ENCODE measurements around the gene EIPR1.
"Not testable (repeated sequence)": the region's sequence is repeated elsewhere in the genome, so short reads cannot be mapped to it uniquely, and the experiment has no call there.

Gene EIPR1

DNA sequence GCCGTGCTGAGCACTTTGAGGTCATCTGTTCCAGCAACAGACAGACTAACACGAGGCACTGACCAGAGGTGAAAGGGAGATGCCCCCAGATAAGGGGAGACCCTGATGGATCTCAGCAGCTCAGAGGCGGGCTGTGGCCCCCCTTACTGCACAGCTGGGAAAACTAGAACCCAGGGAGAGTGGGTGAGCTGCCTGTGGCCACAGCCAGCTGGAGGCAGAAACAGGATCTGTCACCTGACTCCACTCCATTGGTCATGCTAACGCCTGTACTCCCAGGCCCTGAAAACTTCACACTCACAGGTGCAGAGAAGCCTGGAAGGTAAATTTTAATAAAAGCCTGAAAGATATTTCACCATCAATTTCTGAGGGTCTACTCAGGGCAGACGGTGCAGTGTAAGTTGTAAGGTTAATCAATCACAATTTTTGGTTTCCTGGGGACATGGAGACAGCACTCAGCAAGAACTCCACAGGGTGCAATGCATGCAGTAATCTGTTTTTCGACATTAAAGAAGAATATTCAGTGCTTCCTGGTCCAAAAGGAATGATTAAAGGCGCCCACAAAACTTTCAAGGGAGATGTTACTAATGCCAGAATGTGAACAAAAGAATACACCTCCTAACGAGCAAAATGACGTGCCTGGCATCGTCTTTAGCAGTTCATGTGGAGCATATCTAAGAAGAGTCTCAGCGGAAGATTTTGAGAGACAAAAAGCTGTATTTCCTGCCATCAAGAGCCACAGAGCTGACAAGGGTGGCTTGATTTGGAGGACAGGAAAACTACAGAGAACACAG lies 173.4 kb downstream of the EIPR1 start:
- DNase-seq = no peak

DNA sequence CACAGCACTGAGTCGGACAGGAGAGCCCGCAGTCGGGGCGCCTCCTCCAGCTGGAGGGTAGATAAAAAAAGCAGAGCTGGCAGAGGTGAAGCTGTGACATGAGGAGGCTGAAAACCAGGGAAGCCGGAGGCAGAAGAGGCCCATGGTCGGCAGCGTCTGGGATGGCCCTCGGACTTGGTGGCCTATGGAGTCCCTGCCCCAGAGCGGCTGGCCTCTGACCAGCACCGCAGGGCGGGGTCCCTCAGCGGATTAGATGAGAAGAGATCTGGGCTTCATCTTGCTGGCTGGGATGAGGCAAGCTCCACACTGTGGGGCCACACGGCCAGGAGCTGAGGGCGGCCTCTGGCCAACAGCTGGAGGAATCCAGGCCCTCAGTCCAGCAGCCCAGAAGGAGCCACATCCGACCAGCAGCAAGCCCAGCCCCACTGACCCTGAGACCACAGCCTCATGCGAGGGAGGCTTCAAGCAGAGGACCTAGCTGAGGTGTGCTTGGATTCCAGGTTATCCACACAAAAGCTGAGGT lies 174.1 kb downstream of the EIPR1 start:
- DNase-seq = no peak

DNA sequence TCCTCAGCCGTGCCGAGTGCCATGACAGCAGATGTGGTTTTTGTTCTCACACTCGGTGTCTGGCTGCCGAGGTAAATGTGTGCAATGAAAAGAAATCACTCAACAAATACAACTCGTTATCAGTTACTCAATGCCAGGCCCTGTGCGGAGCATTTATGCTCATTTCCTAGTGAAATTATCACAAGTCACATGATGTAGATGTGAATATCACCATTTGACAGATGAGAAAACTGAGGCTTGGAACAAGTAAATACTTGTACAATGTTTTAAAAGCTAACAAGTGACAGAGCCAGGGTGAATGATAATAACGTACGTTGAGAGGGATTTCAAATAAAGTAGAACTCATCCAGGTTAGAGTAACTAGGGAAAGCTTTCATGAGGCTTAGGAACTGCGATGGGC lies 174.7 kb downstream of the EIPR1 start:
- no peak for DNase-seq

DNA sequence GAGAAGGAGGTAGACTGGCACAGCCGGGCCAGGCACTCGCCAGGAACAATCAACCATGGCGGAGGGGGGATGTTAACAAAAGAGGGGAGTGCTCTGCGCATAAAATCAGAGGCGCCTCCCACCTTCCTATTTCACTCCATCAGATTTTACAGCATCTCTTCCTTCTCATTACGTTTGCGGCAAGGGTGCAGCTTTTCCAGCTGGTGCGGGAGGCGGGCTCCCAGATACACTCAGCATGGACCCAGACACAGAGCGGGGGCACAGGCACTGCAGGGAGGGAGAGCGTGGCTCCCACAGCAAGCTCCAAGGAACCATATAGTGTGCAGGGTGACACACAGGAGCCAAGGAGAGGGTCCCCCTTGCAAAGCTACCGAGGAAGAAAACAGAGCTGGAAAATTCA lies 176.3 kb downstream of the EIPR1 start:
- no peak for DNase-seq

DNA sequence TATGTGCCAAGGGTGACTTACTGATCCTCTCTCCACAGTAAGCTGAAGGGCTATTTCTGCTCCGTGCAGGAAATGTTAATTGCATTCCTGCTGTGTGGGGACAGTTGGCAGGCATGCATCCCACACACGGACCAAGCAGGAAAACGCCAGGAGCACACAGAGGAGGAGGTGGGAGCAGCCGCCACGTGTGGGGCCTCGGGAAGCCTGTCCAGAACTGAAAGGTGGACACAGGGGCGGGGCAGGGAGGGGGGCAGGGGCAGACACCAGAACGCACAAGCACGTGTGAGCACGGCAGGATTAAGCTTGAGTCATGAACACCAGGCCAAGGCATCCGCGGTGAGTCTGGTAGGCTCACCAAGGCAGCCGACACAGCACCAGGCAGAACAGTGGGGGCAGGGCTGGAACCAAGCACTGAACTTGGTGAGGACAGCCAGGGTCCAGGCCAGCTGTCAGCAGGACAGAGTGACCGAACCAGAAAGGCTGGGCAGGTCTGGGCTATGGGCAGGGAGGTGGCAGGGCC lies 177.1 kb downstream of the EIPR1 start:
- DNase-seq = peak; percentile 18 to 75

DNA sequence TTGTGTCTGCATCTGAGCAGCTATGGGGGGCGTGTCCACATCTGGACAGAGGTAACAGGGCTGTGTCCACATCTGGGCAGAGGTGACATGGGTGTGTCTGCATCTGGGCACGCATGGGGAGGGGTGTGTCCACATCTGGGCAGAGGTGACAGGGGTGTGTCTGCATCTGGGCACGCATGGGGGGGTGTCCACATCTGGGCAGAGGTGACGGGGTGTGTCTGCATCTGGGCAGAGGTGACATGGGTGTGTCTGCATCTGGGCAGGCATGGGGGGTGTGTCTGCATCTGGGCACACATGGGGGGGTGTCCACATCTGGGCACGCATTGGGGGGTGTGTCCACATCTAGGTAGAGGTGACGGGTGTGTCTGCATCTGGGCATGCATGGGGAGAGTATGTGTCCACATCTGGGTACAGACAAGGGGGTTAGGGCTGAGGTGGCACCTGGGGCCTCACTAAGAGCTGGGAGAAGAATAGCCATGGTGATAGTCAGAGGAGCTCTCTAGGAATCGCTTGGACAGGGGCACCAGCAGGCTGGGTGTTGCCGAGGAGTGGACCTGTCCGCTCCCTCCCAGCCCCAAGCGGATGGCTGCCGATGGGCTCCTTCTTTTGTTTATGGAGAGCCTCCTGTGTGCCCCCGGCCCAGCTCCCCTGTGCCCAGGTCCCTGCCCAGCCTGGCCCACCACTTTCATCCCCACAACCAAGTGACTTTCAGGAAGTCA lies 177.8 kb downstream of the EIPR1 start:
- no peak for DNase-seq

DNA sequence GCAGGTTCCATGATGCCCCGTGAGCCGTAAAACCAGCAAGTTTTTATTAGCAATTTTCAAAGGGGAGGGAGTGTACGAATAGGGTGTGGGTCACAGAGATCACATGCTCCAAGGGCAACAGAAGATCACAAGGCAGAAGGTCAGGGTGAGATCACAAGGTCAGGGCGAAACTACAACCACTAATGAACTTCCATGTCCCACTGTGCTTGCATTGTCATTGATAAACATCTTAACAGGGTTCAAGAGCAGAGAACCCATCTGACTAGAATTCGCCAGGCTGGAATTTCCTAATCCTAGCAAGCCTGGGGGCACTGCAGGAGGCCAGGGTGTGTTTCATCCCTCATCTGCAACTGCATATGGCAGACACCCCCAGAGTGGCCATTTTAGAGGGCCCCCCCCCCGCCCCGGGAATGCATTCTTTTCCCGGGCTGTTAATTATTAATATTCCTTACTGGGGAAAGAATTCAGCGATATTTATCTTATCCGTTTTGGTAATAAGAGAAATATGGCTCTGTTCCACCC lies 178.9 kb downstream of the EIPR1 start:
- DNase-seq = not testable (repeated sequence)

DNA sequence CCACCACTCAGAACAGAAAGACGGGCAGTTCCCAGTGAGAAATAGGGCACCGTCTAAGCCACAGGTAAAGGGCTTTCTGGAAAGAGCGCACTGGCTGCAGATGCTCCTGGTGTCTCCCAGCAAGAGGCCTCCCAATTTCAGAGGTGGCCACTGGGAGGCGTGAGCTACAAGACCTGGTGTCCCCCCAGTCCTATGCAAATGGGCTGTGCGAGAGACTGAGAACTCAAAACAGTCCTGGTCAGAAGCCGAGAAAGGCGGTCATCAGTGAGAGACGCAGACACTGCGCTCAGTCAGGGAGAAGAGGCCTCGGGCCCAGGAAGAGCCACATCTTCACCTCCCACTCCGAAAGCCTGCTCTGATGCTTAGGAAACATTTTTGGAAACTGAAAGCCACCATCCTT lies 179.5 kb downstream of the EIPR1 start:
- DNase-seq = peak; percentile 9 to 25

DNA sequence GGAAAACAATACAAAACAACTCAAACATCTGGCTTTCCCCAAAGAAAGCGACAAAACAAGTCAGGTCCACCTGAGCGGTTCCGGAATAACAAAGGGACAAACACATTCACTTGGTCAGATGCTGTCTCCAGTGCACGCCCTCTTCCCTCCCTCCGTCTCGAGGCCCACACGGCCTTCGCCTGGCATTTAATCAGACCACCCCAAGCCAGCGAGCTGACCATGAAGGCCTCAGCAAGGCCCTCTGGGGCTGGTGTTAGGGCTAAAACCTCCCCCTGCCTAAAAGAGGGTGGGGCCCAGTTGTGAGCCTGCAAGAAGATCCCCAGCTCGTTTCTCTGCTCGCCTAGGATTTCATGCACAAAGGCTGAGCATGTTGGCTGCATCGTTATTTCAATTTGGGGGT lies 180.3 kb downstream of the EIPR1 start:
- no peak for DNase-seq

DNA sequence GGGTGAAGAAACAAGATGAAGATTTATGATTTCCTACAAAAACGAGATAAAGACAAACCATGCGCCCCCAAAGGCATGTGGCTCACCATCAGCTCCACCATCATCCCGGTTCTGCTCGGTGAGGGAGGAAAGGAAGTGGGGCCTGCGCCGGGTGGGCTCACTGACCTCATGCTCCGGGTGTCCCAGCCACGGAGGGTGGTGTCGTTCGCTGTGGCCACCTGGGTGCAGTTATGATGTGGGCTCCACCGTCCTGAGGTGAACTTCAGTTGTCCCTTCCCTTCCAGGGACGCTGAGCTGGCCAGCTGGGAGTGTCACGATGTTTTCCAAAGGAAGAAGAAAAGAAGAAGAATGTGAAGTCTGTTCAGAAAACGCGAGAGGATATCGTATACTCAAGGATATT lies 180.9 kb downstream of the EIPR1 start:
- DNase-seq = no peak

DNA sequence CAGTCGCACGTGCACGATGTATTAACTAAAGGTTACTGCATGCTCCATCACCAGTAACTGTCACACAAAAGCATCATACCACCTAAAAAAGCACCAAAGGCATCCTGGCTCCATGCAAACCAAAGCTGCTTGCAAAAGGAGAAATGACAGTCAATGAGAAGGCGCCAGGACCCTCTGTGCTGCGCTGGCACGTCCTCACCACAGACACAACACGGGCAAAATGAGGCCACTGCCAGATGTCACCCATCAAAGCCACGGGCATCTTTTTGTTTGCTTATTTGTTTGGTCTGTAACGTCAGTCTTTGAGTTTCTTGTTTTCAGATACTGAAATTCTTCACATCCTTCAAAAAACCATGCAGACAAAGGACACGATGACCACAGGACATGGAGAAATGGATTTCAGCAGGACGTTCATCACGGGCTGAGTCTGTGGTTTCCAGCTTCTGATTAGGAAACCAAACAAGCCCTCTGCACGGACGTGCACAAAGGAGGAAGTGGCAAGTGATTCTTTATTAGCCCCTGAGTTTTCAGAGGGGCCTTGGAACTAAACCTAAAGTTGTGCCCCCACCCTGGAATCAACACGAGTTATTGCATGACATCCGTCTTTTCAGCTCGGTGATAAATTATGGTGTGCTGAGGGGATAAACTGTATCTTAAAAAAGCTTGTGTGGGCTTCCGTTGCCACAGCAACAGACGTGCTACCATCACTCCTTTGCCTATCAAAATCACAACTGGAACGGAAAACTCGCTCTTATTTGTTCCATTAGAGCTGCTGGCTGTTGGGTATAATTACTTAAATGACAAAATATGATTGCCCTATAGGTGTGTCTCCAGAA lies 181.8 kb downstream of the EIPR1 start:
- DNase-seq = no peak

DNA sequence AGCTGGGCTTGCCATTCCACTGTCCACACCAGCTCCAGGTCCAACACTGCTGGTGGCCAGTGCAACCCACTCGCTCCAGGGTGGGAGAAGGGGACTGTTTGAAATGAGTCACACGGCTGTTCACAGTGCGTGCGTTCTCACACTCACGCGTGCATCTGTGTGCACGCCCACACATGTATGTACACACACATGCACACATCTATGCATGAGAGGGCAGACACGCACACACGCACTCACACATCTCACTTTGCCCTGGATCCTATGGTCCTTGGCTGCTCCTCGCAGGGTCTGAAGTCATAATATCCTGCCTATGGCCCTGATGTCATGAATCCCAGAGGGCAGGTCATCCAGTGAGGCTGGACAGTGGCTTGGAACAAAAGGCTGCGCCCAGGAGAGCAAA lies 182.8 kb downstream of the EIPR1 start:
- DNase-seq = no peak

DNA sequence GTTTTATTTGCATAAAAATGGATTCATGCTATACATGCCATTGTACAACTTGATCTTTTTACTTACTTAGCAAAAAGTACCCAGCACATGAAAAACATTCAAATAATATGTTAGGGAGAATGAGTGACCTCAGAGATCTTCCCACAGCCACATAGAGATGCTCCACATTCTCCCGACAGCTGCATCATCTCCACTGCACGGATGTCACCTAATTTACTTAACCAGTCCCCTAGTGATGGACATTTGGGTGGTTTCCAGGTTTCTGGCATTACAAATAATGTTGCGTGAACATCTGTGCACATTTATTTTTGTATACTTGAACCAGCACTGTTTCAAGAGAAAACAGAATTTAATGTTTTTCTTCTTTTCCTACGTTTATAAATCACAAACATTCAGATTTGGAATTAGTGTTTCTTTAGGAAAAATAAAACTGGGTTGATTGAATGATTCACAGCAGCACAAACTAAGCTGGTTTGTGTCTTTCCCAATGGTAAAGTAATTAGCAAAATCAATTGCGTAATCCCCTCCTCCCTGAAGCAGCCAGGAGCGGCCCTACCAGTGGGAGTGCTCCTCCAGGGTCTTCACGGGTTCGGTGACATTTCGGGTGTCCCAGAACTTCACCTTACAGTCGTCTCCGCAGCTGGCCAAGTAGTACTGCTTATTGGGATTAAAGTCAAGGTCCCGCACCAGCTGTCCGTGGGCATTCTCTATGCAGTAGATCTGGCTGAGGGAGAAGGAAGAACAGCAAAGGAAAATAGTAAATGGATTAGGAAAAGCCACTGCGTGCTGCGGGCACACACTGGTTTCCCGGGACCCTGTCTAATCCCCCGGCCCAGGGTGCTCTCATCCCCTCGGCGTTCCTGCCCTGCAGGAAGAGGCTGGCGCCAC lies 183.9 kb downstream of the EIPR1 start:
- no peak for DNase-seq

DNA sequence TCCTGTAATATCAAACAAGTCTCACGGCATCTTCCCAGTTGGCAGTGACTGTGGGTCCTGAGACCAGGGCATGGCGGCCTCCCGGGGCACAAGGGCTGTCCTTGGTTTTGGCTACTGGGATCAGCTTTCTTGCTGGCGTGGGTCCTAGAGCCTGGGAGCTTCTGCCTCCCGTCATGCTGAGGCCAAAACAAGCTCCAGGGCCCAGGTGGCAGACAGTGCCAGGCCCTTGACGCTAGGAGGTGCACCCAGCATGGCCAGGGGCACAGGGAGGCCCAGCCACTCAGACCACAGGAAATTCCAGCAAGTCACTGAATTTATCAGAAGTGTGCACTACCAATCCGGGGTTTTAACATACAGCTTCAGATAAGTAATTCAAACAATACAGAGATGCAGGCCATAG lies 184.7 kb downstream of the EIPR1 start:
- no peak for DNase-seq

DNA sequence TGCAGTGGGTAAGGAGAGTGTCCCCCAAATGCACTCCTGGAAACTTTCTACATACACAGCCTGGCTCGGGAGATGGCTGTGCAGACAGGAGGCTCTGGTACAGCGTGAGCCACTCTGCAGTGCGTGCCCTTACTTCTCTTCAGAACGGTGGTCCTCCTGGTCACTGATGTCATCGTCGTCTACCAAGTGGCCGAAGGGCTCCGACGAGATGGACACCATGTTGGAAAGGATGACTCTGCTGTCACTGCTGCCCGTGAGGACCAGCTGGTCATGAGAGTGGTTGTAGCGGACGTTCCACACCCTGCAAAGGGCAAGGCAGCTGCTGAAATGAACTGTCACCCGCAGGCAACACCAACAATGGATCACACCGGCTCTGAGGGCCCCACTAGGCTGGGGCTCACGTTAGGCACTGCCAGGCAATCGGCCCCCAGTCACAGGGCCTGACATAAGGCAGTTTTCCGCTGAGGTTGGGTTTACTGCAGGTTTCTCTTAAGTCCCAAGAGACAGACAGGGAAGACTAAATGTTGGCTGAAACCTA lies 185.3 kb downstream of the EIPR1 start:
- DNase-seq = no peak

DNA sequence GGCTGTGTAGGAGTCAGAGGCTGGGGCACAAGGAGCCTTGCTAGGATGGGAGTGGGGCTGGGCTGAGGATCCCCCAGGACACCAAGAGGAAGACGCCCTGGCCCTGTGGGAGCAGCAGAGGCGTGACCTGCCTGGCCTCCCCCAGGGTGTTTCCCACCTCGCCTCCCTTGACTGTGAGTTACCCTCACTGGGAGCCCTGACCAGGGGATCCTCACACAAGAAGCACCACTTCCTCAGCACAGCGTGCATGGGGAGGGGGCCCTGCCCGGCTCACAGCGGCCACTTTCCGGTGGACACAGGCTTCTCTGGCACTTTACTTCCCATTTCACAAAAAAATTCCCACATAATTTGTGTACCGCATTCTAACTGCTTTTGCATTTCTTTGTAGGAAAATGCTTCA lies 187.7 kb downstream of the EIPR1 start:
- DNase-seq = no peak

DNA sequence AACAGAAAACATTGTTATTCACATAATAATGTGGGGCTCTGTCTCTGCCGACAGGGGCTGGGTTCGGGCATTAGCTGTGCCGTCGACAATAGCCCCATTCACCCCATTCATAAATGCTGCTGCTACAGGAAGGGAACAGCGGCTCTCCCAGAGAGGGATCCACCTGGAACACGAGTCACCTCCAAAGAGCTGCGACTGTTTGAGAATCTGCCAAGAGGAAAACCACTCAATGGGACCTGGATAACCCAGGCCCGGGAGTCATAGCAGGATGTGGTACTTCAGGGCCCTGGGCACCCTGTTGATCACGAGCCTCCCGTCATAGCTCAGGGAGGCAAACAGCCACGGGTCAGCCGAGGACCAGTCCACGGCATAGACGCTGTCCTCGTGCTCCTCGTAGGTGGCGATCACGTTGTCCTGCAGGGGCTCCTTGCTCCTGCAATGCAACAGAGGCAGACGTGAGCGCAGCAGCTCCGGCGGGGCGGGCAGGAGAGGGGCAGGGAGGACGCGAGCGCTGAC lies 188.5 kb downstream of the EIPR1 start:
- no peak for DNase-seq

DNA sequence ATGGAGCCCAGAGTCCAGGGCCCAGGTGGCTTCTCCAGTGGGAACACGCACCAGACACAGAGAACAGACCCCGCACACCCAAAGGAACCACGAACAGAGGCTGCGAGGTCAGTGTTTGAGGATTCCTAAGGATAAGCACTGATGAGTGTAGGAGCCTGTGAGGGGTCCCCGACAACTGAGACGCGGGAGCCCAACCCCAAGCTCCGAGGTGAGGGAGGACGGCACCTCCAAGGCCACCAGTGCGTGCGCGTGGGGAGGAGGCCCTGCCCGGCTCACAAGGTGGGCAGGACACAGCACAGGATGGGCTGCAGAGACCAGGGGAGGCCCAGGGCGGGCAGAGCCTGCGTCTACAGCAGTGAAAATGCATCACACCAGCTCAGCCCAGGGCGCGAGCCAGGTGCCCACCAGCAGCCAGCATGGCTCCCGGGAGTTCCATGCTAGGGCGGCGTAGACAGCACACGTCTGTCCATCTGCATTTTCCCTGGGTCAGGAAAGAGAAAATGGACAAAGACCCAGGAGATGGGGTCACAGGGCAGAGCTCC lies 189.1 kb downstream of the EIPR1 start:
- DNase-seq = no peak

DNA sequence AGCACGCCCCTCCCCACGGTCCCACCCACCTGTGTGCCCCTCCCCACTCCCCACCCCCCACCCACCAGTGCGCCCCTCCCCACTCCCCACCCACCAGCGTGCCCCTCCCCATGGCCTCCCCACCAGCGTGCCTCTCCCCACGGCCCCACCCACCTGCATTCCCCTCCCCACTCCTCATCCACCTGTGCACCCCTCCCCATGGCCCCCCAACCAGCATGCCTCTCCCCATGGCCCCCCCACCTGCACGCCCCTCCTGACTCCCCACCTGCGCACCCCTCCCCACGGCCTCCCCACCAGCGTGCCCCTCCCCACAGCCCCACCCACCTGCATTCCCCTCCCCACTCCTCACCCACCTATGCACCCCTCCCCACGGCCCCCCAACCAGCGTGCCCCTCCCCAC lies 190.2 kb downstream of the EIPR1 start:
- no peak for DNase-seq

DNA sequence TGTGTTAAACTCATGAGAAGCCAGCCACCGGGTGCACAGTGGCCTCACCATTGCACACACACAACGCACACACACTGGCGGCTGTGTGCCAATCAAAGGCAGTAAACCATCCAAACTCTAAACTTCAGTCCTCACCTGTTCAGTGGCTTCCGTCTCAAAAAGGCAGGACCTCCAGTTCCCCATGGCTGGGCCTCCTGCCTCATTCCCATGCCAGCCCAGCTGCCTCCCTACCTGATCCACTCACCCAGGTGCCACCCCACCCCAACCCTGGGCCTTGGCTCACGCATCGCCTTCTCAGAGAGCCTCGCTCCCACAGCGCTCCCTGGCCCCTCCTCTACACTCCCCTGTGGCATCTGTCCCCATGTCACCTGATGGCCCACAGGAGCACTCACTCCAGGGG lies 190.9 kb downstream of the EIPR1 start:
- DNase-seq = no peak

DNA sequence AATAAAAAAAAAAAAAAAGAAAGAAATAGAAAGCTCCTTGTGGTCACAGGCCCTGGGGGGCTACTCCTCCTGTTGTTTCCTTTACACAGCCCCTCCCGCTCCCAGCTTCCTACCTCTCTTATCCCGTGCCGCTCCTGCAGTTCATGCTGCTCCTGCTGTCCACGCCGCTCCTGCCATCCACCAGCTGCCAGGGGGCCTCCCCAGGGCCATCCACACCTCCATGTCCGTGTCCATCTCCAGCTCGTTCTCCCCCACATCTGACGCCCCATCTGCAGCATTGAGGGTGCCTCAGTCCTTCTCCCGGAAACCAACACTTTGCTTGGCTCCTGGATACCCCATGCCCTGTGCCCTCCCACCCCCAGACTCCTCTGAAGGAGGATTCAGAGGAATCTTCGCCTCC lies 191.7 kb downstream of the EIPR1 start:
- DNase-seq = no peak
